ENCODE data around the gene MSH5.

The MSH5 gene

DNA sequence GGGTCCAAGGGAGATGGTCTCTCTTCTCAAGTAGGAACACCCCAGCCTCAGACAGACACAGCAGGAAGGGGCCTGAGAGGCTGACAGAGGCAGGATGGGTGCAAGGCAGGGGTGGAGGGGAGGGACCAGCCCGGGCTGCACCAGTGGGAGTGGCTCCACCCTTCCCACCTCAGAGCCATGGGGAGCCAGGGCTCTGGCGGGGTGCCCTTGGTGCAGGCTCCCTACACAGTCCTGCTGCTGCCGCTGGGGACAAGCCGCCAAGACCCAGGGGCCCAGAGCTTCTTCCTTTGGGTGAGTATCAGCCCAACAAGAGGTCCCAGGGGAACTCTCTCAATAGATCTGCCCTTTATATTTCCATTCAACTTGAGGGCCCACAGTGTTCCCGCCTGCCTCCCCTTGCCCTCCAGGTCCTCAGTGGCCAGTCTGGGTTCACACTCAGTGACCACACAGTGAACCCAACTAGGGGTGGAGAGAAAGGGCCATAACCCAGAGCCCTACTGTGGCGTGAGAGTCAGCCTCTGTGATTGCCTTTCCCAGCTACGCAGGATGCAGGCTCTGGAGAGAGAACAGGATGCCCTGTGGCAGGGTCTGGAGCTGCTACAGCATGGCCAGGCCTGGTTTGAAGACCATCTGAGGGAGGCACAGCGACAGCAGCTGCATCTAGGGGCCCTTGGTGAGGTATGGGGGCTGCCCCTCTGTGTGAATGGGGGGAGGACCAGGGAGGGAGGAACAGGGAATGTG, 23.2 kb downstream of the MSH5 start:
- TF ChIP-seq, protein P1, sequence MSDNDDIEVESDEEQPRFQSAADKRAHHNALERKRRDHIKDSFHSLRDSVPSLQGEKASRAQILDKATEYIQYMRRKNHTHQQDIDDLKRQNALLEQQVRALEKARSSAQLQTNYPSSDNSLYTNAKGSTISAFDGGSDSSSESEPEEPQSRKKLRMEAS (IDR thresholded peaks at IDR 0.05; ENCODE audit: low read depth, low read length): no peak
- TF ChIP-seq POLR2A (IDR thresholded peaks at IDR 0.05; ENCODE audit: extremely low read depth, insufficient read length) (no peak), CTCF (IDR thresholded peaks at IDR 0.05; ENCODE audit: low read depth, low read length) (no peak), MYC (IDR thresholded peaks at IDR 0.05; ENCODE audit: low read depth, low read length) (no peak)
- H3K4me3 ChIP-seq (ENCODE audit: low read depth, low read length): no peak overlapping the region
- DNase-seq (ENCODE audit: low read depth): no peak

- H3K4me3 ChIP-seq (ENCODE audit: low read depth, low read length): no peak overlapping the region
These were observed 23.8 kb downstream of the MSH5 start for GRCh38 chr6:31763619-31763940.

DNA sequence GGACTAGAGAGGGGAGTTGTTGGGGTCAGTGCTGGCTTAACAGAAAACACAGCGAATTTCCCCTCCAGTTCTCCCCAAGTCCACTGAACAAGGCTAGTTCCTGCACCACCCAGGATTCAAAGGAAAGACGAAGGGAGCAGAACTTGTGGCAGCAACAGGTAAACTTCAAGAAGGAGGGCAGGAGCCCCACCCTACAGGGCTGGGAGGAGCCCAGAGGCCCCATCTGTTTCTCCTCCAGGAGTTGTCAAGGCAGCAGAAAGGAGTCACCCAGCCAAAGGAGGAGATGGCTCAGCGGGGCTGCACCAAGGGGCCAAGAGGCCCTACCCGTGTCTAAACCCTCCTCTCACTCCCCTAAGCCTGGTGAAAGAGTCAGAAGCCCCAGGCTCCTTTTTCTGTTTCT, 24.4 kb downstream of the MSH5 start:
- no peak for TF ChIP-seq CTCF (IDR thresholded peaks at IDR 0.05; ENCODE audit: low read depth, low read length)
- TF ChIP-seq POLR2A (IDR thresholded peaks at IDR 0.05; ENCODE audit: extremely low read depth, insufficient read length): no peak
- no peak for TF ChIP-seq MYC (IDR thresholded peaks at IDR 0.05; ENCODE audit: low read depth, low read length)
- TF ChIP-seq, protein P1 (IDR thresholded peaks at IDR 0.05; ENCODE audit: low read depth, low read length): no peak
- no peak for DNase-seq (ENCODE audit: low read depth)

More at GRCh38 chr6:31763619-31763940, 23.8 kb downstream of the MSH5 start:
- DNase-seq (ENCODE audit: low read depth): no peak
- TF ChIP-seq POLR2A (IDR thresholded peaks at IDR 0.05; ENCODE audit: extremely low read depth, insufficient read length) (no peak), MYC (IDR thresholded peaks at IDR 0.05; ENCODE audit: low read depth, low read length) (no peak), CTCF (IDR thresholded peaks at IDR 0.05; ENCODE audit: low read depth, low read length) (no peak)
- TF ChIP-seq, protein P1 (IDR thresholded peaks at IDR 0.05; ENCODE audit: low read depth, low read length): no peak

GRCh38 chr6:31765559-31765909, 25.7 kb downstream of the MSH5 start:
- no peak overlapping the region for H3K4me3 ChIP-seq (ENCODE audit: low read depth, low read length)
- no peak for DNase-seq (ENCODE audit: low read depth)

More for the DNA sequence above, 24.4 kb downstream of the MSH5 start:
- no peak overlapping the region for H3K4me3 ChIP-seq (ENCODE audit: low read depth, low read length)

DNA sequence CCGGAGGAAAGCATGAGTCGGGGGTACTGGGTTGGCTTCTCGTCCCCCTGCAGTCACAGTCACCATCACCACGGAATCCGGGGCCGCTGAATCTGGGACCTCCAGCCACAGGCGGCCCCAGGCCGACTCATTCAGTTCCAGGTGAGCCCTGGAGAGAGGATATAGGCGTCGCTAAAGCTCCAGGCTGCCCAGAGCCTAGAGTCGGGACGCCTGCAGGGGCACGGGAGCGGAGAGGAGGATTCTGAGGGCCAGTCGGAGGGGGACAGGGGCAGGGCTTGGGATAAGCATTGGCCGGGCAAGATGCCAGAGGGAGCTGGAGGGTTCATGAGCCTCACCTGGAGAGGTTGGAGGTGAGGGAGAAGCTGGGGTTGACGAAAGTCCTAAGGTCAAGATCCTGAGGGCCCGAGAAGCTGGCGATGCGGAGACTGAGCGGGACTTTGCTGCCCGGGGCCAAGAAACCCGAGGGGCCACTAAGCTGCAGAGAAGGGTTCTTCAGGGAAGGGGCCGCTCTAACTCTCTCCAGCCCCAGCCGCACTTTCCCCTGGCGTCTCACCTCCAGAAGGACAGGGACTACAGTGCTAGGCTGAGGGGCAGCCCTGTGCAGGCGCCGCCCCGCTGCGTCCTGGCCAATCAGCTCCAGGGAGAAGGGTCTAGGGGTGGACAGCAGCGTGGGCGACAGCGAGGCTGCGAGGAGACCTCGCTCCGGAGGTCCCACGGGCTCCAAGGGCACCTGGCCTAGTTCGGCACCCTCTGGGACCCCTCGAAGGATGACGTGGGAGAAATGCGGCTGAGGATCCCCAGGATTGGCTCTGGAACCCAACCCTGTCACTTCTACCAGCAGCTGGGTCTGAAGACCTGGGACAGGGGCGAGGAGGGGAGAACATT, 26.3 kb downstream of the MSH5 start:
- TF ChIP-seq POLR2A (IDR thresholded peaks at IDR 0.05; ENCODE audit: extremely low read depth, insufficient read length) (no peak), CTCF (IDR thresholded peaks at IDR 0.05; ENCODE audit: low read depth, low read length) (no peak), MYC (IDR thresholded peaks at IDR 0.05; ENCODE audit: low read depth, low read length) (no peak)
- TF ChIP-seq, protein P1 (IDR thresholded peaks at IDR 0.05; ENCODE audit: low read depth, low read length): no peak
- no peak for DNase-seq (ENCODE audit: low read depth)
- H3K4me3 ChIP-seq (ENCODE audit: low read depth, low read length): no peak overlapping the region

More at GRCh38 chr6:31765559-31765909, 25.7 kb downstream of the MSH5 start:
- TF ChIP-seq, protein P1 (IDR thresholded peaks at IDR 0.05; ENCODE audit: low read depth, low read length): no peak
- TF ChIP-seq MYC (IDR thresholded peaks at IDR 0.05; ENCODE audit: low read depth, low read length) (no peak), POLR2A (IDR thresholded peaks at IDR 0.05; ENCODE audit: extremely low read depth, insufficient read length) (no peak), CTCF (IDR thresholded peaks at IDR 0.05; ENCODE audit: low read depth, low read length) (no peak)

Data from NB4 (cell line).